Hypothalamus (tissue), 51 donors: ENCODE results near the gene METTL9.
"Not testable (repeated sequence)": the region's sequence is repeated elsewhere in the genome, so short reads cannot be mapped to it uniquely, and the experiment has no call there.

Experiments
- DNase-seq, 51 donors: peaks; one replicate each; lab custom pipeline; 2025; lab: John Stamatoyannopoulos, UW

The METTL9 gene

DNA sequence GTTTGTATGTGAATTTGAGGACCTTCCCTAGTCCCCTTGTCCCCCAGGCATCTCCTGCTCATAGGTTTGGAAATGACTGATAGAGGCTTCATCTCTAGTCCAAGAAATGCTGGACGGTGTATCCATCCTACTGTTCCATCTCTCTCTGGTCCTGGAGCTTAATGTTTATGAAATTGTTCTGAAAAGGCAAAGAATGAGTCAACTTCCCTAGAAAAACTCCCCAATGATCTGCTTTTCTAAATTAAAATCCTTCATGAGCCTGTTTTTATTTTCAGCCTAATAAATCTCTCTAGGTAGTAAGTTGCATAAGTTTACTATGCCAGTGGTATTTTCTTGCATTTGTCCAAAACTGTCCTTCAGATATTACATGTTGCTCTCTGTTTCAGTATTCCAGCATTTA, 55.1 kb downstream of the METTL9 start:
- no peak for DNase-seq

GRCh38 chr16:21654881-21655280, 55.5 kb downstream of the METTL9 start:
- no peak for DNase-seq

- DNase-seq: peak in 10 of 51 donors; percentile 4 to 71 (median 16)
These were observed 57.7 kb downstream of the METTL9 start for GRCh38 chr16:21656795-21657768.

DNA sequence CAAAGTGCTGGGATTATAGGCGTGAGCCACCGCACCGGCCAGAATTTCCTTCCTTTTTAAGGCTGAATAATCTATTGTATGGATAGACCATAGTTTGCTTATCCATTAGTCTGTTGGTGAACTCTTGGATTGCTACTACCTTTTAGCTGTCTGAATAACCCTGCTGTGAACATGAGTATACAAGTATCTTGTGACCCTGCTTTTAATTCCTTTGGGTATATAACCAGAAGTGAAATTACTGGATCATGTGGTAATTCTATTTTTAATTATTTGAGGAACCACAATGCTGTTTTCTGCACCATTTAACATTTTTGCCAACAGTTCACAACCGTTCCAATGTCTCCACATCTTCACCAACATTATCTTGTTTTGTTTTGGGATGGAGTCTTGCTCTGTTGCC, 59.7 kb downstream of the METTL9 start:
- DNase-seq: no peak

GRCh38 chr16:21663889-21664647, 64.7 kb downstream of the METTL9 start, which contains the start of gene OTOA:
Gene OTOA, plus strand, starts transcription at chr16:21663968. Its CDS starts 14,547 bp downstream, at chr16:21678515.
- no peak for DNase-seq

DNA sequence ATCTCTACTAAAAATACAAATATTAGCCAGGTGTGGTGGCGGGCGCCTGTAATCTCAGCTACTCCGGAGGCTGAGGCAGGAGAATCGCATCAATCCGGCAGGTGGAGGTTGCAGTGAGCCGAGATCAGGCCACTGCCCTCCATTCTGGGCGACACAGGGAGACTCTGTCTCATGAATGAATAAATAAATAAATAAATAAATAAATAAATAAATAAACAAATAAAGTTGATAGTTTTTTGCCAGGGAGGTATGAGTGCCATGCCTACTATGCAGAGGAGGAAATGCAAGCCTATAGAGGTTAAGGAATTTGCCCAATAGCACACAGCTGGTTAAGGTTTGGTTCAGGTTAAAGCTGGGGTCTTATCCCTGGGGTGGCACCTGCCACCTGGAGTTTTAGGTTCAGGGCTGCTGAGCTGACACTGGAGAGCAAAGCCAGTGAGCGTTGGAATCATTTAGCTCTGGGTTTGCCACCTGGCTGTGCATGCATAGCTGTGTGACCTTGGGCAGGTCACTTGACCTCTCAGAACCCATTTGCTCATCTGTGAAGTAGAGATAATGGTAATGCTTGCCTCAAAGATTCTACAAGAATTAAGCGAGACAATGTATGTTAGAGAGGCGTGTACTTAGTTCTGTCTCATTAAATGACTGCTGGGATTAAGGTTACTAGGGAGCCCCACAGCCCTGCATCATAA, 65.6 kb downstream of the METTL9 start:
- no peak for DNase-seq

GRCh38 chr16:21666772-21667171, 67.4 kb downstream of the METTL9 start:
- no peak for DNase-seq

- DNase-seq: no peak
These were observed 68.2 kb downstream of the METTL9 start for GRCh38 chr16:21667575-21667974.

DNA sequence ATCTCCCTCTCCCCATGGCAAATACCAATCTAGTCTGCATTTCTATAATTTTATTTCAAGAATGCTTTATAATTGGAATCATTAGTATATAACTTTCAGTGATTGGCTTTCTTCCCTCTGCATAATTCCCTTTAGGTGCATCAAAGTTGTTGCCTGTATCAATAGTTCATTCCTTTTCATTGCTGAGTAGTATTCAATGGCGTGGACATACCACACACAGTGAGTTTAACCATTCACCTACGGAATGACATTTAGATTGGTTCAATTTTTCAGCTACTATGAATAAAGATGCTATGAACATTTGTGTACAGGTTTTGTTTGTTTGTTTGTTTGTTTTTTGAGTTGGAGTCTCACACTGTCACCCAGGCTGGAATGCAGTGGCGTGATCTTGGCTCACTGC, 74.1 kb downstream of the METTL9 start:
- no peak for DNase-seq

DNA sequence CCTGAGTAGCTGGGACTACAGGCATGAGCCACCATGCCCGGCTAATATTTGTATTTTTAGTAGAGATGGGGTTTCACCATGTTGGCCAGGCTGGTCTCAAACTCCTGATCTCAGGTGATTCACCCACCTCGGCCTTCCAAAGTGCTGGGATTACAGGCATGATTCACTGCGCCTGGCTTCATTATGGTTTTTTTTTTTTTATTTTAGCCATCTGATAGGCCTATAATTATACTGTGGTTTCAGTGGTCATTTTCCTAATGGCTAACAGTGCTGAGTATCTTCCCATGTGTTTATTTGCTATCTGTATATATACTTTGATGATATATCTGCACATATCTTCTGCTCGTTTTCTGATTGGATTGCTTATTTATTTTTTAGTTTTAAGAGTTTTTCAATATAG, 75.1 kb downstream of the METTL9 start:
- DNase-seq: not testable (repeated sequence)

GRCh38 chr16:21680714-21681113, 81.3 kb downstream of the METTL9 start:
- not testable (repeated sequence) for DNase-seq

DNA sequence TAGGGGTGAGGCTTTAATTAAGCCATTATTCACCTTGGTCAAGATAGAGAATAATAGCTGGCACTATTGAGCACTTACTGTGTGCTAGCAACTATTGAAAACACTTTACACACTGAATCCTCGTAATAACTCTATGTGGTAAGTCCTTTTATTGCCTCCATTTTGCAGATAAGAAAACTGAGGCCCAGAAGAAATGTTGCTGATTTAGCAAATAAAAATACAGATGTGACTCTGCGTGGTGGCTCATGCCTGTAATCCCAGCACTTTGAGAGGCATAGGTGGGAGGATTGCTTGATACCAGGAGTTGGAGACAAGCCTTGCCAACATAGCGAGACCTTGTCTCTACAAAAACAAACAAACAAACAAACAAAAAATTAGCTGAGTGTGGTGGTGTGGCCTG, 83.8 kb downstream of the METTL9 start:
- DNase-seq: no peak

GRCh38 chr16:21684199-21684598, 84.8 kb downstream of the METTL9 start:
- no peak for DNase-seq

DNA sequence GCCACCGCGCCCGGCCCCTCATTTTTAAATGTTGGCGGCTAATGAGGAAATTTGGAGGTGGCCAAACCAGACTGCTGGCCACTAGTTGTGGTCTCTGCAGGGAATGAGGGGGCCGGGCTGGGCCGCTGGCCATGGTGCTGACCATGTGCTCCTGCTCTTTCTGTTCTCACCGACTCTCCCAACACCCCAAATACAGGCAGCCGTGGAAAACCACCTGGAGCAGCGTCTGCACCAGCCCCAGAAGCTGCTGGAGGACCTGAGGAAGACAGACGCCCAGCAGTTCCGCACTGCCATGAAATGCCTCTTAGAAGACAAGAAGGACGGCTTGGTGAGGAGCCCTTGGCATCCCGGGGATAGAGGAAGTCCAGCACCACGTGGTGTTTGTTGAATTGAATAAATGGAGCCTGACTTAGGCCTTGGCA, 85.7 kb downstream of the METTL9 start:
- DNase-seq: no peak

- no peak for DNase-seq
These were observed 89.7 kb downstream of the METTL9 start for GRCh38 chr16:21689107-21689506.

DNA sequence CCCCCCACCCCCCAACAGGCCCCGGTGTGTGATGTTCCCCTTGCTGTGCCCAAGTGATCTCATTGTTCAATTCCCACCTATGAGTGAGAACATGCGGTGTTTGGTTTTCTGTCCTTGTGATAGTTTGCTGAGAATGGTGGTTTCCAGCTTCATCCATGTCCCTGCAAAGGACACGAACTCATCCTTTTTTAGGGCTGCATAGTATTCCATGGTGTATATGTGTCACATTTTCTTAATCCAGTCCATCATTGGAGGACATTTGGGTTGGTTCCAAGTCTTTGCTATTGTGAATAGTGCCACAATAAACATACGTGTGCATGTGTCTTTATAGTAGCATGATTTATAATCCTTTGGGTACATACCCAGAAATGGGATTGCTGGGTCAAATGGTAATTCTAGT, 91.6 kb downstream of the METTL9 start:
- not testable (repeated sequence) for DNase-seq

DNA sequence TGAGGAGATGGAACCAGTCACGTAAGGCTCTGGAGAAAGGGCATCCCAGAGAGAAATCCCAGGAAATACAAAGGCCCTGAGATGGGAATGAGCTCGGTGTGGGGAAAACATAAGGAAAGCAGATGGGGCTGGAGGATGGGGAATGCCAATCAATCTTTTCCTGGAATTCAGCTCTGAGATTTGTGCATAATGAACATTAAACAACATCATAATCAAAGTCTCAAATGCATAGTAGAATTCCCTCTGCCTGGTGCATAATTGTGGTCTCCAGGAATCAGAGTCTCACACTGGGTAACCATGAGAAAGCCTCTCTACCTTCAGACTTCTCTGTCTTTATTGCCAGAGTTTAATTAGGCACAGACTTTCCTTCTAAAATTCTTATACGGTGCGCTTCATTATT, 95.2 kb downstream of the METTL9 start:
- no peak for DNase-seq

DNA sequence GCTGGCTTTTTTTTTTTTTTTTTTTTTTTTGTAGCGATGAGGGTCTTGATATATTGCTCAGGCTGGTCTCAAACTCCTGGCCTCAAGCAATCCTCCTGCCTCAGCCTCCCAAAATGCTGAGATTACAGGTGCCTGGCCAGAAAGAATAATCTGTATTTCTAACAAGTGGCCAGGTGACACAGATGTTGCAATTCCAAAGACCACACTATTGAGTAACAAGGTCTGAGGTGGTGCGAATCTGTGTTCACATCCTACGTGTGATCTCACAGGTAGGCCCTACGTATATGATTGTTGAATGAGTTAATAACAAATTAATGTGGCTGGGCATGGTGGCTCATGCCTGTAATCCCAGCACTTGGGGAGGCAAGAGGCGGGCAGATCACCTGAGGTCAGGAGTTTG, 97.7 kb downstream of the METTL9 start:
- no peak for DNase-seq

DNA sequence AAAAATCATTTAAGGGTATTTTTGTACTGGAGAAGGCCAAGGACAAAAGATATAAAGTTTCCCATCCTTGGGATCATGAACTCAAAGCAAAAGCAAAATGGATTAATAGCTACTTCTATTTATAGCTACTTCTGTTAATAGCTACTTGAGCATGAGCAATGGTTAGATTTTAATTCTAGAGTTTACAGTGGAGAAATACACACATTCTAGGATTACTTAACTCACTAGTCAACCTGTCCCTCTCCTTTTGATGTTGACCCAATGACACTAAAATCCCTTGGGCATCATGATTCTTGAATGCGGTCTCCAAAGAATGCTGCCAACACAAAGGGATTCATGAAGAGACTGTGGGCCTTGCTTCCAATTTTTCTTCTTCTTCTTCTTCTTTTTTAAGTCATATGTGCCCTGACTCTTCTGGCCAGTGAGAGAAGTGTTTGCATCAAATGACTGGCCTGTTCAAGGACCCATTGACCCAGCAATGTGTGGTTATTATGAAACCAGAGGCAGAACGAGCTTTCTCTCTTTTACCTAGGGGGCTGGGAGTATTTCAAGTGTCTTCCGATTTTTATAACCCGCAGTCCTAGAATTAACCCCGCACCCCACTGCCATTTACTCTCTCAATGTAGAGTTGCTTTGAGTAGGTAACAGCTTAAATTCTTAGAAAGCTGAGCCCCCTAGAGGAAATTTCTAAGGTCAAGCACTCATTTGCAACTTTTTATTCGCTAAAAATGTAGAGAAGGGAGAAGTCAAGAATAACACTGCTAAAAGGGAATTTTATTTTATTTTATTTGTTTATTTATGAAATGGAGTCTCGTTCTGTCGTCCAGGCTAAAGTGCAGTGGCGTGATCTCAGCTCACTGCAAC, 99.0 kb downstream of the METTL9 start:
- DNase-seq: no peak

DNA sequence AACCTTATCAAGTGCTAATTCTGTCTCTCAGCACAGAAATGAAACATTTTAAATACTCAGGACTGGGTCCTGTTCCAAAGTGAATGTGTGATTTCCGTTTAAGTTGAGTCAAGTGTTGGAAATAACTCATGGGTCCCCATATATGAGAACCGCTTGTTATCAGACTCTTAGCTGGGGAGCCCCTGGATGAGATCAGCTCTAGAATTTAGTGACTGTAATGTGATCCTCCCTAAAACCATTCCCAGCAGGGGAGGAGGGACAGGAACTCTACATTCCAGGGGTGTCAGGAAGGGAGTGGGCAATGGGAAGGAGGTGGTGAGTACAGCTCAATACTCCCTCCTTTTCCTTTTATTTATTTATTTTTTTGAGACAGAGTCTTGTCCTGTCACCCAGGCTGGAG, 101.9 kb downstream of the METTL9 start:
- no peak for DNase-seq
